Fibroblast of pulmonary artery (primary cell): ENCODE data around the gene HNF1B.

Experiments used
- DNase-seq: peaks from one replicate; pipeline ENCODE4 v3.0.0-alpha.2; 2010; ENCODE audit warnings: low read depth
- H3K4me3 ChIP-seq: replicated peaks from 2 replicates; pipeline ENCODE4 v1.5.1; 2011; ENCODE audit warnings: low read depth, mild to moderate bottlenecking, control low read depth, low read length, moderate library complexity
- CTCF ChIP-seq: IDR thresholded peaks from 2 replicates; pipeline ENCODE4 v1.5.1; 2011; ENCODE audit warnings: mild to moderate bottlenecking, control low read depth, low read length, inconsistent platforms; ENCODE audit errors: missing control alignments

HNF1B gene

GRCh38 chr17:37706446-37706845, 38.4 kb downstream of the HNF1B start:
- no peak for DNase-seq
- TF ChIP-seq CTCF: no peak
- no peak overlapping the region for H3K4me3 ChIP-seq

- H3K4me3 ChIP-seq: no peak overlapping the region
- no peak for TF ChIP-seq CTCF
- DNase-seq: peak; percentile 38
These were observed 42.3 kb downstream of the HNF1B start for GRCh38 chr17:37702598-37702997.

- DNase-seq: peak; percentile 17
- TF ChIP-seq CTCF: peak; percentile 76
- H3K4me3 ChIP-seq: no peak overlapping the region
These were observed 43.4 kb downstream of the HNF1B start for GRCh38 chr17:37701496-37701898.

- DNase-seq: no peak
- no peak overlapping the region for H3K4me3 ChIP-seq
- TF ChIP-seq CTCF: no peak
These were observed 44.0 kb downstream of the HNF1B start for GRCh38 chr17:37700881-37701280.

- H3K4me3 ChIP-seq: no peak overlapping the region
- no peak for DNase-seq
- no peak for TF ChIP-seq CTCF
These were observed 45.4 kb downstream of the HNF1B start for GRCh38 chr17:37699285-37699973.

GRCh38 chr17:37698911-37699255, 46.0 kb downstream of the HNF1B start:
- no peak for DNase-seq
- no peak overlapping the region for H3K4me3 ChIP-seq
- no peak for TF ChIP-seq CTCF

- no peak overlapping the region for H3K4me3 ChIP-seq
- no peak for TF ChIP-seq CTCF
- DNase-seq: no peak
These were observed 46.5 kb downstream of the HNF1B start for GRCh38 chr17:37698132-37698910.
